ENCODE results near the gene FAM168A. TPM values are rescaled to one million over a fixed set of nuclear protein-coding genes. Genes with fewer than 3 reads are reported as not detected.

FAM168A gene
- total RNA-seq, 1 experiment from 2014 or later: 62.8 TPM

DNA sequence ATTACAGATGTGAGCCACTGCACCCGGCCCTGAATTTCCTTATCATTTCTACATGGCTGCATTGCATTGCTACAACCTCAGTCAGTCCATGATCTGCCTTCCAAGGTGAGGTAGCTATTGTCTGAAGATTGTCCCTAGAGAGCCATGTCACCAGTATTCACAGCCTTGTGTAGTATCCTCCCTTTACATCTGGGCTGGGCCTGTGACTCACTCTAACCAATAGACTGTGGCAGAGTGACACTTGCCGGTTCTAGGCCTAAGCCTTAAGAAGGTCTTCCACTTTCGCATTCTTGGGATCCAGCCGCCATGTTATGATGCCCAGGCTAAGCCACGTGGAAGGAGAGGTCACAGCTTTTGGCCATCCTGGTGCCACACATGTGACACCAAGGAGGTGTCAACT is 38.3 kb upstream of the FAM168A start:
- intact Hi-C loops (cut with micrococcal nuclease; ENCODE audit: unreplicated experiment) (no loop called here), in situ Hi-C loops (cut with HindIII; ENCODE audit: low pct_unique_long_range_greater_than_20kb, low sequenced_read_pairs) (no loop called here)
- H3K27ac ChIP-seq (ENCODE audit: low read length): no peak overlapping the region
- H3K4me1 ChIP-seq (ENCODE audit: control insufficient read depth, insufficient read depth, low read length): no peaks in the 10 kb centered on the region
- H3K4me3 ChIP-seq (ENCODE audit: low read depth in 2 of 2, low read length in 2 of 2): no peak overlapping the region
- DNase-seq (ENCODE audit: low read depth, low spot score): no peak
- TF ChIP-seq POLR2AphosphoS5 (IDR thresholded peaks at IDR 0.05; ENCODE audit: low read depth, low read length) (no peak), SIN3A (IDR thresholded peaks at IDR 0.05; ENCODE audit: borderline replicate concordance, insufficient read depth, low read depth, low read length) (no peak), TCF7L2 (IDR thresholded peaks at IDR 0.05; ENCODE audit: low read depth, low read length) (no peak)
- TF ChIP-seq, protein P1, sequence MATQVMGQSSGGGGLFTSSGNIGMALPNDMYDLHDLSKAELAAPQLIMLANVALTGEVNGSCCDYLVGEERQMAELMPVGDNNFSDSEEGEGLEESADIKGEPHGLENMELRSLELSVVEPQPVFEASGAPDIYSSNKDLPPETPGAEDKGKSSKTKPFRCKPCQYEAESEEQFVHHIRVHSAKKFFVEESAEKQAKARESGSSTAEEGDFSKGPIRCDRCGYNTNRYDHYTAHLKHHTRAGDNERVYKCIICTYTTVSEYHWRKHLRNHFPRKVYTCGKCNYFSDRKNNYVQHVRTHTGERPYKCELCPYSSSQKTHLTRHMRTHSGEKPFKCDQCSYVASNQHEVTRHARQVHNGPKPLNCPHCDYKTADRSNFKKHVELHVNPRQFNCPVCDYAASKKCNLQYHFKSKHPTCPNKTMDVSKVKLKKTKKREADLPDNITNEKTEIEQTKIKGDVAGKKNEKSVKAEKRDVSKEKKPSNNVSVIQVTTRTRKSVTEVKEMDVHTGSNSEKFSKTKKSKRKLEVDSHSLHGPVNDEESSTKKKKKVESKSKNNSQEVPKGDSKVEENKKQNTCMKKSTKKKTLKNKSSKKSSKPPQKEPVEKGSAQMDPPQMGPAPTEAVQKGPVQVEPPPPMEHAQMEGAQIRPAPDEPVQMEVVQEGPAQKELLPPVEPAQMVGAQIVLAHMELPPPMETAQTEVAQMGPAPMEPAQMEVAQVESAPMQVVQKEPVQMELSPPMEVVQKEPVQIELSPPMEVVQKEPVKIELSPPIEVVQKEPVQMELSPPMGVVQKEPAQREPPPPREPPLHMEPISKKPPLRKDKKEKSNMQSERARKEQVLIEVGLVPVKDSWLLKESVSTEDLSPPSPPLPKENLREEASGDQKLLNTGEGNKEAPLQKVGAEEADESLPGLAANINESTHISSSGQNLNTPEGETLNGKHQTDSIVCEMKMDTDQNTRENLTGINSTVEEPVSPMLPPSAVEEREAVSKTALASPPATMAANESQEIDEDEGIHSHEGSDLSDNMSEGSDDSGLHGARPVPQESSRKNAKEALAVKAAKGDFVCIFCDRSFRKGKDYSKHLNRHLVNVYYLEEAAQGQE (IDR thresholded peaks at IDR 0.05; ENCODE audit: insufficient read depth in 1 of 2, low read depth in 2 of 2, low read length in 1 of 2): no peak
- TF ChIP-seq, protein P2, sequence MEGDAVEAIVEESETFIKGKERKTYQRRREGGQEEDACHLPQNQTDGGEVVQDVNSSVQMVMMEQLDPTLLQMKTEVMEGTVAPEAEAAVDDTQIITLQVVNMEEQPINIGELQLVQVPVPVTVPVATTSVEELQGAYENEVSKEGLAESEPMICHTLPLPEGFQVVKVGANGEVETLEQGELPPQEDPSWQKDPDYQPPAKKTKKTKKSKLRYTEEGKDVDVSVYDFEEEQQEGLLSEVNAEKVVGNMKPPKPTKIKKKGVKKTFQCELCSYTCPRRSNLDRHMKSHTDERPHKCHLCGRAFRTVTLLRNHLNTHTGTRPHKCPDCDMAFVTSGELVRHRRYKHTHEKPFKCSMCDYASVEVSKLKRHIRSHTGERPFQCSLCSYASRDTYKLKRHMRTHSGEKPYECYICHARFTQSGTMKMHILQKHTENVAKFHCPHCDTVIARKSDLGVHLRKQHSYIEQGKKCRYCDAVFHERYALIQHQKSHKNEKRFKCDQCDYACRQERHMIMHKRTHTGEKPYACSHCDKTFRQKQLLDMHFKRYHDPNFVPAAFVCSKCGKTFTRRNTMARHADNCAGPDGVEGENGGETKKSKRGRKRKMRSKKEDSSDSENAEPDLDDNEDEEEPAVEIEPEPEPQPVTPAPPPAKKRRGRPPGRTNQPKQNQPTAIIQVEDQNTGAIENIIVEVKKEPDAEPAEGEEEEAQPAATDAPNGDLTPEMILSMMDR (IDR thresholded peaks at IDR 0.05): no peak
- ChIA-PET CTCF (interaction anchor here (1.3 kb wide), 1 partner anchor 10 kb away, joined by 4 read pairs; no protein-coding TSS in a partner anchor), POLR2A (no interaction called here)
- H3K36me3 ChIP-seq (ENCODE audit: control insufficient read depth, insufficient read depth, low read length): no peaks in the 10 kb centered on the region
- no peaks in the 10 kb centered on the region; the same call in 1 of the 2 replicates for H3K9me3 ChIP-seq (ENCODE audit: control insufficient read depth, insufficient read depth, low read depth, low read length)
- no TSS peak for BruUV-seq (replicated peaks)
- ATAC-seq: no peak
- no peaks in the 10 kb centered on the region for H3K27me3 ChIP-seq (ENCODE audit: control insufficient read depth, insufficient read depth, low read length)

DNA sequence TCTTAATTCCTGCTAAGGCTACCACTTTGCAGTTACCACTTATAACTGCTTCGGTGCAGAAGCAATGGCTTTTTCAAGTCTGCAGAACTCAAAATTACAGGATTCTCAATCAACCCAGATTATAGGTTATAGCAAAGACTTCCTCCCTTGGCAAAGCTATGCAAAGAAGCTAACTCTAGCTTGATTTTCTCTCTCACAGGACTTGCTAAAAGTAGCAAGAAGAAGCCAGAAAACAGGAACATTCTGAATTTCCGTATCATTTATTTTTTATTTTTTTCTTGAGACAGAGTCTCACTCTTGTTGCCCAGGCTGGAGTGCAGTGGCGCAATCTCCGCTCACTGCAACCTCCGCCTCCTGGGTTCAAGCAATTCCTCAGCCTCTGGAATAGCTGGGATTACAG is 37.8 kb upstream of the FAM168A start:
- ChIA-PET POLR2A (no interaction called here), CTCF (no interaction called here)
- DNase-seq (ENCODE audit: low read depth, low spot score) (no peak), ATAC-seq (no peak)
- Histone ChIP-seq H3K4me3 (ENCODE audit: low read depth in 2 of 2, low read length in 2 of 2) (no peak overlapping the region), H3K27ac (ENCODE audit: low read length) (no peak overlapping the region), H3K9me3 (ENCODE audit: control insufficient read depth, insufficient read depth, low read depth, low read length) (no peaks in the 10 kb centered on the region; the same call in 1 of the 2 replicates), H3K4me1 (ENCODE audit: control insufficient read depth, insufficient read depth, low read length) (no peaks in the 10 kb centered on the region), H3K36me3 (ENCODE audit: control insufficient read depth, insufficient read depth, low read length) (no peaks in the 10 kb centered on the region), H3K27me3 (ENCODE audit: control insufficient read depth, insufficient read depth, low read length) (no peaks in the 10 kb centered on the region)
- TF ChIP-seq POLR2AphosphoS5 (IDR thresholded peaks at IDR 0.05; ENCODE audit: low read depth, low read length): no peak
- BruUV-seq (replicated peaks): no TSS peak
- intact Hi-C loops (cut with micrococcal nuclease; ENCODE audit: unreplicated experiment) (no loop called here), in situ Hi-C loops (cut with HindIII; ENCODE audit: low pct_unique_long_range_greater_than_20kb, low sequenced_read_pairs) (no loop called here)

DNA sequence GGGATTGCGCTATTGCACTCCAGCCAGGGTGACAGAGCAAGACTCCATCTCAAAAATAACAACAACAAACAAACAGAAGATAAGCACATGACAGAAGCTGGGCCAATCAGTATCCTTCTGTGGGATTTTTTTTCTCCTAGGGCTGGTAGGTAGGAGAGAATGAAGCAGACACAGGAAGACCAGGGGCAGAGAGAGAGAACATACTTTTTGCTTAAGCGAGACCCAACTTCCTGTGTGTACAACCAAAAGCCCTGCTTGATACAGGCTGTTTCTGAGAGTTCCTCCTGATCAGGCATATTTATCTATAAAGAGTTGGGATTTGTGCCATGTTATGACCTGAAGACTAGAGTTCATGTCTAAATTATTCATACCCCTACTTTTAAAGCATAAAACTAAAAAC is 36.1 kb upstream of the FAM168A start:
- no peak for TF ChIP-seq POLR2AphosphoS5 (IDR thresholded peaks at IDR 0.05; ENCODE audit: low read depth, low read length)
- TF ChIP-seq, protein P1 (IDR thresholded peaks at IDR 0.05; ENCODE audit: insufficient read depth in 1 of 2, low read depth in 2 of 2, low read length in 1 of 2): no peak
- no peak for TF ChIP-seq SIN3A (IDR thresholded peaks at IDR 0.05; ENCODE audit: borderline replicate concordance, insufficient read depth, low read depth, low read length)
- TF ChIP-seq TCF7L2 (IDR thresholded peaks at IDR 0.05; ENCODE audit: low read depth, low read length): no peak
- TF ChIP-seq, protein P2 (IDR thresholded peaks at IDR 0.05): no peak
- no peak overlapping the region for H3K4me3 ChIP-seq (ENCODE audit: low read depth in 2 of 2, low read length in 2 of 2)
- in situ Hi-C loops (cut with HindIII; ENCODE audit: low pct_unique_long_range_greater_than_20kb, low sequenced_read_pairs) (no loop called here), intact Hi-C loops (cut with micrococcal nuclease; ENCODE audit: unreplicated experiment) (no loop called here)
- H3K27ac ChIP-seq (ENCODE audit: low read length): no peak overlapping the region
- no peaks in the 10 kb centered on the region; the same call in 1 of the 2 replicates for H3K9me3 ChIP-seq (ENCODE audit: control insufficient read depth, insufficient read depth, low read depth, low read length)
- DNase-seq (ENCODE audit: low read depth, low spot score) (no peak), ATAC-seq (no peak)
- H3K27me3 ChIP-seq (ENCODE audit: control insufficient read depth, insufficient read depth, low read length): no peaks in the 10 kb centered on the region
- ChIA-PET POLR2A (no interaction called here), CTCF (interaction anchor here (0.6 to 1.1 kb wide), 2 partner anchors 12 to 27 kb away, joined by 3 to 4 read pairs; no protein-coding TSS in a partner anchor)
- no peaks in the 10 kb centered on the region for H3K36me3 ChIP-seq (ENCODE audit: control insufficient read depth, insufficient read depth, low read length)
- no TSS peak for BruUV-seq (replicated peaks)
- no peaks in the 10 kb centered on the region for H3K4me1 ChIP-seq (ENCODE audit: control insufficient read depth, insufficient read depth, low read length)
